GM18498 (cell line): ENCODE measurements around the gene KCNQ5.
"Not testable (repeated sequence)": the region's sequence is repeated elsewhere in the genome, so short reads cannot be mapped to it uniquely, and the experiment has no call there.

Experiments
- ATAC-seq: cut with Tn5 transposase; IDR thresholded peaks from one replicate; pipeline ENCODE4 v1.9.1; 2021; ENCODE audit warnings: mild to moderate bottlenecking, moderate library complexity; ENCODE audit not compliant: unreplicated experiment

The KCNQ5 gene

DNA sequence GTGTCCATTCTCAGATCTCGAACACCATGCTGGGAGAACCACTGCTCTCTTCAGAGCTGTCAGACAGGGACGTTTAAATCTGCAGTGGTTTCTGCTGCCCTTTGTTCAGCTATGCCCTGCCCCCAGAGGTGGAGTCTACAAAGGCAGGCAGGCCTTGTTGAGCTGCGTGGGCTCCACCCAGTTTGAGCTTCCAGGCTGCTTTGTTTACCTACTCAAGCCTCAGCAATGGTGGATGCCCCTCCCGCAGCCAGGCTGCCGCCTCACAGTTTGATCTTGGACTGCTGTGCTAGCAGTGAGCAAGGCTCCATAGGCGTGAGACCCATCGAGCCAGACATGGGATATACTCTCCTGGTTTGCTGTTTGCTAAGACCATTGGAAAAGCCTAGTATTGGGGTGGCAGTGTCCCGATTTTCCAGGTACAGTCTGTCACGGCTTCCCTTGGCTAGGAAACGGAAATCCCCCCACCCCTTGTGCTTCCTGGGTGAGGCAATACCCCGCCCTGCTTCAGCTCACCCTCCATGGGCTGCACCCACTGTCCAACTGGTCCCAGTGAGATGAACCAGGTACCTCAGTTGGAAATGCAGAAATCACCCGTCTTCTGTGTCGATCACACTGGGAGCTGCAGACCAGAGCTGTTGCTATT, 362.4 kb downstream of the KCNQ5 start:
- not testable (repeated sequence) for ATAC-seq

DNA sequence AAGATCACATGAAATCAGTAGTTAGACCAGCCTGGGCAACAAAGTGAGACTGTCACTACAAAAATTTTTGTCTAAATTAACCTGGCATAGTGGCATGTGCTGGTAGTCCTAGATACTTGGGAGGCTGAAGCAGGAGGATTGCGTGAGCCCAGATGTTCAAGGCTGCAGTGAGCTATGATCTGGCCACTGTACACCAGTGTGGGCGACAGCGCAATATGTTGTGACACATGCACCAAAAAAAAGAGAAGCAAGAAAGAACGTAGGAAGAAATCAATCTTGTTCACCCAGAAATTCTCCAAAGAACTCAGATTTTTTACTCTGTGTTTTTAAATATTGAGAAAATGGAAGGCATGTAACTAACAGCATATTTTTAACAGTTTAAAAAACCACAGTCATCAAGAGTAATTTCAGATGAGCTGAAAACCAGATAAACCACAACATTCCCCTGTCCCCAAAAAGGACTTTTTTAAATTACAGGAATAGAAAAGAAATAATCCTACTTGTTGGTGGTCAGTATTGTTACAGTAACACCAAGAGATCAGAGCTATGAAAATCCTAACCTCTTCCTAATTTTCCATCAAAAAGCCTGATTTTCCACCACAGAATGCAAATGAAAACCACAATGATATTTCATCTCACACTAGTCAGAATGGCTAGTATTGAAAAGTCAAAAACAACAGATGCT, 363.3 kb downstream of the KCNQ5 start:
- ATAC-seq = no peak

- ATAC-seq = no peak
Observed at GRCh38 chr6:72987301-72987700, 365.4 kb downstream of the KCNQ5 start.

- no peak for ATAC-seq
Observed at GRCh38 chr6:72999995-73000394, 378.1 kb downstream of the KCNQ5 start.

DNA sequence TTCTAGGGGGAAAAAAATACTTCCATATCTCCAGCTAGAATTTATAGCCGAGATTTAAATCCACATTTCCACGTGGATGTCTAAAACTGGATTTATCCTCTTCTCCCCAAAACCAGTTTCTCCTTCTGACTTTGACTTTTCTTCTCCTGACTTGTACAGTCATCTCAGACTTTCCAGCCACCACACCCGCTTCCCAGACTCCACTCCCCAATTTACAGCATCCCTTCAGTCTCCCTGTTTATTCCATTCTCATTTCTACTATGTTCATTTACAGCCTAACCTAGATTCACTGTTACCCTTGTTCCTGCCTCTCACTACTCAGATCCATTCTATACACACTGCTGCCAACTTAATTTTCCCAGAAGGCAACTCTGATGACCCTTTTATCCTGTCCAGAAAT, 378.6 kb downstream of the KCNQ5 start:
- ATAC-seq = no peak

- ATAC-seq = no peak
Observed at GRCh38 chr6:73002588-73002987, 380.7 kb downstream of the KCNQ5 start.

- no peak for ATAC-seq
Observed at GRCh38 chr6:73003302-73003701, 381.4 kb downstream of the KCNQ5 start.

- no peak for ATAC-seq
Observed at GRCh38 chr6:73004231-73004630, 382.4 kb downstream of the KCNQ5 start.

- no peak for ATAC-seq
Observed at GRCh38 chr6:73004861-73005260, 383.0 kb downstream of the KCNQ5 start.

DNA sequence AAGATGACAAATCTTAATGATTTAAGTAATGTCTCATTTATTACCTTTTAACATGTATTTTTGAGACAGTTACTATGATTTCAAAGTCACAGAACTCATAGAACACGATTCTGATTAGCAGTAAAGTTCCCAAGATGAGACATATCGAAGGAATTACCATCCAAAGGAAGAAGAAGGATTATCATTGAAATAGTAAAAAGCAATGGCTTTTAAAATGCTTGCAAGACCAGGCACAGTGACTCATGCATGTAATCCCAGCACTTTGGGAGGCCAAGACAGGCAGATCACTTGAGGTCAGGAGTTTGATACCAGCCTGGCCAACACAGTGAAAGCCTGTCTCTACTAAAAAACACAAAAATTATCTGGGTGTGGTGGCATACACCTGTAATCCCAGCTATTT, 384.3 kb downstream of the KCNQ5 start:
- ATAC-seq = no peak

DNA sequence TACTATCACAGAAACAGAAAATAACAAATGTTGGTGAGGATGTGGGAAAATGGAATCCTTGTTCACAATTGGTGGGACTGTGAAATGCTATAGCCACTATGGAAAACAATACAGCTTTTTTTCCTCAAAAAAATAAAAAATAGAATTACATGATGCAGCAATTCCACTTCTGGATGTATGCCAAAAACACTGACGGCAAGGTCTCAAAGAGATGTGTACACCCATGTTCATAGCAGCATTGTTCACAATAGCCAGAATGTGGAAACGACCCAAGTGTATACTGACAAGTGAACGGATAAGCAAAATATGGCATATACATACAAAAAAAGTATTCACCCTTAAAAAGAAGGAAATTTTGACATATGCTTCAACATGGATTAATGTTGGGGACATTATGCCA, 390.1 kb downstream of the KCNQ5 start:
- no peak for ATAC-seq

GRCh38 chr6:73017476-73017875, 395.6 kb downstream of the KCNQ5 start:
- no peak for ATAC-seq

GRCh38 chr6:73024598-73024997, 402.7 kb downstream of the KCNQ5 start:
- no peak for ATAC-seq

DNA sequence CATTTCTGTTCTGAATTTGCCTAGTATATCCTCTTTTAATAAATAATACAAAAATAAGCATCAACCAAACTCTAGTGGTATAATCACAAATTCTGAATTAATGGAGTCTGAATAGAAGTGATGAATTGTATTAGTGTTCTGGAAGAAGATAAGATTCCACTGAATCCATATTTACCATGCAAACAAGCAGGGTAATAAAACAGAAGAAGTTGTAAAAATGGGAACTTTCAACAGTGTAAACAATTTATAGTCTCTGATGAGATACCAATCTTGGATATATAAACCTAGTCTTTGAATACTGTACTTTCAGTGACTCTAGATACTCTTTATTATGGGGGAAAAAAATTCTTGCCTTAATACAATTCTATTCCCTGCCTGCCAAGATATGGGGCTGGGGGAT, 405.8 kb downstream of the KCNQ5 start:
- no peak for ATAC-seq

- ATAC-seq = no peak
Observed at GRCh38 chr6:73028124-73028766, 406.4 kb downstream of the KCNQ5 start.

GRCh38 chr6:73028893-73029450, 407.1 kb downstream of the KCNQ5 start:
- no peak for ATAC-seq

- peak; percentile 75 for ATAC-seq
Observed at GRCh38 chr6:73030257-73030656, 408.4 kb downstream of the KCNQ5 start.

DNA sequence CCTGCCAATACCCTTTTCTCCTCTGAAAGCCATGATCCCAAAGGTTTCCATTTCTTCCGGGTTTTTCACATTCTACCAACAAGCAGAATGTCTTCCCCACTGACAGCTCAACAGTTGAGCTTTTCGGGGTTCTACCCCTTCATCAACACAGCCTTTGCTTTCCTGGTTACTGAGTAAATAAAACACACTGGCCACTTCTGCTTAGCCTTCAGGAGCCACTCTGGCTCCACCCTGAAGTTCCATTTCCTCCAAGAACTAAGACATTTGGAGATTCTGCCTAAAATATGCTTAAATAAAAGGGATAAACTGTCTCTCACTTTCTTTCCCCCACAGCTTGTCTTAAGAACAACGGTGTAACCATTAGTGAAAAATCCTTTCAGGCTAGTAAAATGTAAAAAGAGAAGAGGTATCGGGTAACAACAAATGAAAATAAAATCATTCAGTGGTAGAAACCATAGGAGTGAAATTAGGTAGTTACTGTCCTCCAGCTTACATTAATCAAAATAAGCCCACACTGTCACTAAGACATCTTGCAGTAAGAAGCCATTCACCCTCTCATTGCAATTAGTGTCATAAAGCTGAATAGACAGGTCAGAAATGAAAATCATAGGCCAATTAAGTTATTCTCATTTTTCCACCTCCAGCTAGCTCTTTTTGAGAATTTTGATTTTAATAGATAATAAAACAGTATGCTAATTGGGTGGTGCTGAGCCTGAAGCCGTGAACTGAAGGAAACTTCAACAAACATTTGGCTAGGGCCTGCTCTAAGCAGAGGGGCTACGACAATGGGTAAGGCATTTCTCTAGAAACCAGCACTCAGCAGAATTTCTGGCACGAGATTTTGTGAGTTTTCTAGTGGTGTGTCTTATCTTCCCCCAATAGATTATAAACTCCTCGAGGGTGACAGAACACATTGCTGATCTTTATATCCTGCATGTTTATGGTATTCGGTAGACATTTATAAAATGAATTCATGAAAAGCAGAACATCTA, 409.2 kb downstream of the KCNQ5 start:
- peak; percentile 12 for ATAC-seq

GRCh38 chr6:73032586-73032985, 410.7 kb downstream of the KCNQ5 start:
- no peak for ATAC-seq

- no peak for ATAC-seq
Observed at GRCh38 chr6:73036689-73037088, 414.8 kb downstream of the KCNQ5 start.

GRCh38 chr6:73041051-73041450, 419.2 kb downstream of the KCNQ5 start:
- no peak for ATAC-seq
